ENCODE measurements around the gene VWA5B1.

VWA5B1 gene

GRCh38 chr1:20311289-20311688, 20.6 kb downstream of the VWA5B1 start:
- TF ChIP-seq CTCF (conservative IDR thresholded peaks at IDR 0.05; ENCODE audit: low read depth, low read length): no peak
- Histone ChIP-seq H3K27me3 (ENCODE audit: insufficient read depth, low read depth) (peaks cover 26% of the 10 kb centered on the region; the same call in 1 of the 2 replicates), H3K4me1 (ENCODE audit: low read depth, poor library complexity, severe bottlenecking) (no peaks in the 10 kb centered on the region), H3K36me3 (ENCODE audit: insufficient read depth) (no peaks in the 10 kb centered on the region), H3K9ac (no peak overlapping the region), H3K27ac (no peak overlapping the region), H3K4me3 (IDR thresholded peaks at IDR 0.05; ENCODE audit: insufficient read depth, low read depth, low read length) (no peak overlapping the region), H2AFZ (ENCODE audit: low read depth) (no peak overlapping the region), H3K4me2 (no peak overlapping the region), H4K20me1 (ENCODE audit: insufficient read depth) (no peaks in the 10 kb centered on the region), H3K79me2 (ENCODE audit: insufficient read depth, low read depth) (no peaks in the 10 kb centered on the region)

- no peak overlapping the region for H3K4me2 ChIP-seq
- no peaks in the 10 kb centered on the region for H4K20me1 ChIP-seq (ENCODE audit: insufficient read depth)
- no peak overlapping the region for H3K4me3 ChIP-seq (IDR thresholded peaks at IDR 0.05; ENCODE audit: insufficient read depth, low read depth, low read length)
- H3K79me2 ChIP-seq (ENCODE audit: insufficient read depth, low read depth): no peaks in the 10 kb centered on the region
- H3K9ac ChIP-seq: no peak overlapping the region
- TF ChIP-seq CTCF (conservative IDR thresholded peaks at IDR 0.05; ENCODE audit: low read depth, low read length): no peak
- H3K27ac ChIP-seq: no peak overlapping the region
- H3K36me3 ChIP-seq (ENCODE audit: insufficient read depth): no peaks in the 10 kb centered on the region
- no peaks in the 10 kb centered on the region for H3K4me1 ChIP-seq (ENCODE audit: low read depth, poor library complexity, severe bottlenecking)
- peaks cover 24% of the 10 kb centered on the region; the same call in 1 of the 2 replicates for H3K27me3 ChIP-seq (ENCODE audit: insufficient read depth, low read depth)
- no peak overlapping the region for H2AFZ ChIP-seq (ENCODE audit: low read depth)
These were observed 21.6 kb downstream of the VWA5B1 start for GRCh38 chr1:20312310-20312709.

- TF ChIP-seq CTCF (conservative IDR thresholded peaks at IDR 0.05; ENCODE audit: low read depth, low read length): no peak
- H3K4me1 ChIP-seq (ENCODE audit: low read depth, poor library complexity, severe bottlenecking): no peaks in the 10 kb centered on the region
- H3K9ac ChIP-seq: no peak overlapping the region
- H3K36me3 ChIP-seq (ENCODE audit: insufficient read depth): no peaks in the 10 kb centered on the region
- H3K4me2 ChIP-seq: no peak overlapping the region
- no peak overlapping the region for H2AFZ ChIP-seq (ENCODE audit: low read depth)
- no peak overlapping the region for H3K27ac ChIP-seq
- H3K4me3 ChIP-seq (IDR thresholded peaks at IDR 0.05; ENCODE audit: insufficient read depth, low read depth, low read length): no peak overlapping the region
- H3K79me2 ChIP-seq (ENCODE audit: insufficient read depth, low read depth): no peaks in the 10 kb centered on the region
- no peaks in the 10 kb centered on the region for H4K20me1 ChIP-seq (ENCODE audit: insufficient read depth)
- peaks cover 24% of the 10 kb centered on the region; the same call in 1 of the 2 replicates for H3K27me3 ChIP-seq (ENCODE audit: insufficient read depth, low read depth)
These were observed 22.1 kb downstream of the VWA5B1 start for GRCh38 chr1:20312818-20313217.

GRCh38 chr1:20317471-20317870, 26.8 kb downstream of the VWA5B1 start:
- Histone ChIP-seq H3K27ac (no peak overlapping the region), H3K4me1 (ENCODE audit: low read depth, poor library complexity, severe bottlenecking) (no peaks in the 10 kb centered on the region), H3K4me2 (no peak overlapping the region), H4K20me1 (ENCODE audit: insufficient read depth) (no peaks in the 10 kb centered on the region), H3K4me3 (IDR thresholded peaks at IDR 0.05; ENCODE audit: insufficient read depth, low read depth, low read length) (no peak overlapping the region), H3K27me3 (ENCODE audit: insufficient read depth, low read depth) (peaks cover 34% of the 10 kb centered on the region; the same call in 1 of the 2 replicates), H3K36me3 (ENCODE audit: insufficient read depth) (no peaks in the 10 kb centered on the region), H3K9ac (no peak overlapping the region), H3K79me2 (ENCODE audit: insufficient read depth, low read depth) (no peaks in the 10 kb centered on the region), H2AFZ (ENCODE audit: low read depth) (no peak overlapping the region)
- no peak for TF ChIP-seq CTCF (conservative IDR thresholded peaks at IDR 0.05; ENCODE audit: low read depth, low read length)

All from KMS-11 (cell line).